ENCODE results near the gene TP63.

- no peak for TF ChIP-seq POLR2AphosphoS5 (IDR thresholded peaks at IDR 0.05; ENCODE audit: insufficient read depth in 1 of 2, low read depth in 1 of 2)
- TF ChIP-seq CTCF (IDR thresholded peaks at IDR 0.05) = no peak
These were observed 140.8 kb downstream of the TP63 start for GRCh38 chr3:189771842-189772450.
